GM10266 (cell line): ENCODE measurements around the gene KRTAP5-5.
"Not testable (repeated sequence)": the region's sequence is repeated elsewhere in the genome, so short reads cannot be mapped to it uniquely, and the experiment has no call there.

Source experiments
- DNase-seq: peaks from one replicate; pipeline ENCODE4 v3.0.0; 2012; ENCODE audit errors: extremely low spot score
- CTCF ChIP-seq: IDR thresholded peaks from 2 replicates; pipeline ENCODE4 v1.5.1; 2012; ENCODE audit warnings: mild to moderate bottlenecking, low read depth; ENCODE audit not compliant: control insufficient read depth, insufficient read depth; ENCODE audit errors: missing control alignments

Gene KRTAP5-5

DNA sequence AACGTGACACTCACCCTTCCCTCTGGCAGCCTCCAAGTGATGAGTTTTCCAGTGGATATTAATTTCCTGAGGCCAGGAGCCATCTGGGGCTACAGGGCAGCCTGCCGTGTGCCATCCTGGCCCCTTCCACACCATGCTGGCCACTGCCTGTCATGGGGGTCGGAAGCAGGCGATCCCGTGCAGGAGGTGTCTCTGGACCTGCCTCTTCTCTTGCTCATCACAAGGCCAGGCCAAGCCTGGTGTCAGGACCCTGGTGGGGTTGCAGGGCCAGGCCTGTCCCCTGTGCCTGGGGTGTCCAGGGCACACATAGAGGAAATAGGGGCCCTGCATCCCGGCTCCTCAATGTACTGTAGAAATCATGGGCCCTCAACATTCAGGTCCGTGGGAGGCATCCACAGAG is 24.9 kb upstream of the KRTAP5-5 start:
- DNase-seq: no peak
- TF ChIP-seq CTCF: no peak

GRCh38 chr11:1605923-1606322 is 23.7 kb upstream of the KRTAP5-5 start:
- DNase-seq: peak; percentile 77

DNA sequence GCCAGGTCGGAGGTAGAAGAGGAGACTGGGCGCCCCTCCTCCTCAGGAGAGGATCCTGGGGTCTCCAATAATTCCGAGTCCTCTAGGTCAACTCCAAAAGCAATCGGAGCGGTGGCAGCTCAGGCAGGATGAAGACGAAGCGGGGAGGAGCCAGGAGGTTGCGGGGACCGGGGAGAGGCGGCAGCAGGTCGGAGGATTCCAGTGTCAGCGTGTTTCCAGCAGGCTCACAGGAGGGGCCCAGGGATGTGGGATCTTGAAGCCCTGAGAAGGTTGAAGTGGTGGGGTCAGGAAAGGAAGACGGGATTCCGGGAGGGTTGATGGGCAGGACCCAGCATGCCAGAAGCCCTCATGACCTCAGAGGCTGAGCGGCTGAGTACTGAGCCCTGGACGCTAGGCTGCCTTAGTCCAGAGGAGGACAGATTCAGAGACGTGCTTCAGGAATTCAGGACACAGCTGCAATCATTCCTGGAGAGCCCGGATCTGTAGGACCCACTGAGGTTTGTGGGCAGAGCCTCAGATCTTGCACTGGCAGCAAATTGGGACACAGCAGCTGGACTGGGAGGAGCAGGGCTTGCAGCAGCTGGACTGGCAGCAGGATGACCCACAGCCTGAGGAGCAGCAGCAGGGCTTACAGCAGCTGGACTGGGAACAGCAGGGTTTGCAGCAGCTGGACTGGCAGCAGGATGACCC is 22.3 kb upstream of the KRTAP5-5 start:
- DNase-seq: not testable (repeated sequence)

GRCh38 chr11:1607901-1608300 is 21.7 kb upstream of the KRTAP5-5 start:
- not testable (repeated sequence) for DNase-seq

DNA sequence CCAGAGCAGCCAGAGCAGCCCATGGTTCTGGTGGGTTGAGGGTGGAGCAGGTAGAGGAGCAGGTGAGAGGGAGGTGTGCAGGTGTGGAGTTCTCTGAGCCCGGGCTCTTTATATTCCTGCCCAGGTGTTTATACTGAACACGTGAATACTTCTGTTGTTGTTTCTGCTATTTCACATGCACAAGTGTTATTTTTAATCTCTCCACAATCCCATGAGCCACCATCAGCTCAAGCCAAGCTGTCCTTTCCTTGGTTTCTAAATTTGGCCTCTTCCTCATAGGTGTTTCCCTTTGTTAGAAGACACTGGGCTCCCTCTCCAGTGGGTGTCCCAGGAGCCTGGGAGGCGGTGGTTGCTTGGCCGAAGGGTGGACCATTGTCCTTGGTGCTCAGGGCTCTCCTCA is 21.2 kb upstream of the KRTAP5-5 start, which contains the start of gene KRTAP5-3:
KRTAP5-3 (minus strand) TSS at position 101 of the 400 bp plus-strand sequence; CDS start at position 23, 78 bp downstream.
- no peak for TF ChIP-seq CTCF
- DNase-seq: no peak

DNA sequence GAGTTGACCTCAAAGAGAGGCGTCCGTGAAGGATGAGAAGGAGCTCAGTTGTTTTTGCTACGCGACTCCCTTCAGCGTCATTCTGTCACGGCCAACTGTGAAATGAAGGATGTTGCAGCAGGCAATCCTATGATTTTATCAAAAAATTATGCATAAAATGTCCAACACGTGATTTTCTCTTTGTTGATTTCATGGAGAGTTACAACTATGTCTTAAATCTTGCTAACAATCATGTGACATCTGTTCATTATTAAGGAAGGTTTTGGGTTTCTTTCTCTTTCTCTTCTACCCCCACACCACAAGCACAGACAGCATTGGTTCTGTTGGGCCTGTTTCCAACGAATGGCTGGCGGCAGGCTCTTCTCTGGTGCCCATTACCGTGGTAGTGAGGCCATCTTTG is 11.3 kb upstream of the KRTAP5-5 start:
- no peak for DNase-seq
- no peak for TF ChIP-seq CTCF

GRCh38 chr11:1619449-1619848 is 10.1 kb upstream of the KRTAP5-5 start:
- DNase-seq: no peak

GRCh38 chr11:1622086-1622485 is 7.5 kb upstream of the KRTAP5-5 start, which contains the start of gene KRTAP5-4:
KRTAP5-4 (minus strand) TSS chr11:1622138; CDS start chr11:1622093, 45 bp downstream.
- TF ChIP-seq CTCF: no peak
- no peak for DNase-seq

More at GRCh38 chr11:1619449-1619848, 10.1 kb upstream of the KRTAP5-5 start:
- no peak for TF ChIP-seq CTCF

DNA sequence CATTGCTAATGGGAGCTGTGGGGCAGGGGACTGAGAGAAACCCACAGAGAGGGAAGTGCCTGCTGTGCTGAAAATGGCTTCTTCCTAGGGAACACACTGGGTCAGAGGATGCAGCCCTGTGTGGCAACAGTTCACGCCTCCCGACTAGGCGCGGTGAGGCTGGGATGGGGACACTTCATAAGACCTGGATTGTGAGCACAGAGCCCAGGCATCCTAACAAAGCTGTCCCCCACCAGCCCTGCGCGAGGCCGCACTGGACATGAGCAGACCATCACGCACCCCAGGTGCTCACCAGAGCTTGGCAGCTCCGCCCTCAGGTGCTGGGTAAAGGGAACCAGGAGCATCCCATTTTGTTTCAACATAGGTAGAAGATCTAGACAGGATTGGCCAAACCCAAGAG is 5.9 kb upstream of the KRTAP5-5 start:
- no peak for DNase-seq
- TF ChIP-seq CTCF: no peak
